Stimulated activated CD8-positive, alpha-beta memory T cell treated with anti-CD3 and anti-CD28 coated beads, Interleukin-12 subunit alpha, Interleukin-12 subunit beta, amount 100 ng/mL, for 24 hours (primary cell): ENCODE data around the gene ACTR3C.
"Not testable (repeated sequence)": the region's sequence is repeated elsewhere in the genome, so short reads cannot be mapped to it uniquely, and the experiment has no call there.

Experiments
- DNase-seq: peaks from one replicate; pipeline ENCODE4 v3.0.0-alpha.2; 2020; ENCODE audit errors: extremely low read depth

The ACTR3C gene

DNA sequence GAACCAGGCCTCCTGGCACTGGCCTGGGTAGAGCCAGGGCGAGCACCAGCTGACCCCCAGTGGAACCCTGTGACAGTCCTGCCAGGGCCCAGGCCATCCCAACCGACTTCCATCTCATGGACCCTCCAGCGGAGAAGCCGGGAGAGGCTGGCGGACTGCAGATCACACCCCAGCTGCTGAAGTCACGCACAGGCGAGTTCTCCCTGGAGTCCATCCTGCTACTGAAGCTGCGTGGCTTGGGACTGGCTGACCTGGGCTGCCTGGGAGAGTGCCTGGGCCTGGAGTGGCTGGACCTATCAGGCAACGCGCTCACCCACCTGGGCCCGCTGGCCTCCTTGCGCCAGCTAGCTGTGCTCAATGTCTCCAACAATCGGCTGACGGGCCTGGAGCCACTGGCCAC is 13.4 kb upstream of the ACTR3C start:
- no peak for DNase-seq

DNA sequence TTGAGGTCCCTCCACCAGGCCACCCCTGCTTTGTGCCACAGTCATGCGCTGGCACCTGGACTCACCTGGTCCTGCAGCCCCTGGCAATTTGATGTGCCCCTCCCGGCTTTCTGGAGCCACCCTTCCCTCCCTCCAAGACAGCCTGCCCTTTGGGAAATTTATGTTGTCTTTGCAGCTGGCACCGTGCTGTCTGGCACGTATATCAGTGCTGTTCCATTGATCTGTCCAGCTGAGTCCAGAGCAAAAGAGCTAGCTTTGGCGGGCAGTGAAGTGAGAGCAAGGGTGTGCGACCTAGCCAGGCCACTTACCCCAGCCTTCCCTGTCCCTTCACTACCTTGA is 12.4 kb upstream of the ACTR3C start:
- DNase-seq: no peak

GRCh38 chr7:150335108-150335773 is 11.9 kb upstream of the ACTR3C start:
- no peak for DNase-seq

DNA sequence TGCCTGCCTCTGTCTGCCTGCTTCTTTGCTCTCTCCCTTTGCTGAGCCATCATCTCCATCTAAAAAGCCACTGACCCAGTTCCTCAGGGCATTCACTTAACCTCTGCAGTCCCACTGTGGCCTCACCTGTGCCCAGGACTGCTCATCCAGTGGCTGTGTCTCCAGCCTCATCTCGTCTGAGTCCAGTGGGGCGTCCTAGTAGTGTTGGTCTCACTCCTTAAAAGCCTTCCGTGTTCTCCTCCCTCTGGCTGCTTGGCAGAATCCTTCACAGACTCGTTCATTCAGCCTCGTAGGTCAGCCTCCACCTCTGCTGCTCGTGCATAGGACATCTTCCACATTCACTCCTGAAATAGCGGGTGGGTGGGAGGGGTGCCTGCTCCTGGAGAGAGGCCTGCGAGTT is 10.8 kb upstream of the ACTR3C start:
- DNase-seq: no peak

DNA sequence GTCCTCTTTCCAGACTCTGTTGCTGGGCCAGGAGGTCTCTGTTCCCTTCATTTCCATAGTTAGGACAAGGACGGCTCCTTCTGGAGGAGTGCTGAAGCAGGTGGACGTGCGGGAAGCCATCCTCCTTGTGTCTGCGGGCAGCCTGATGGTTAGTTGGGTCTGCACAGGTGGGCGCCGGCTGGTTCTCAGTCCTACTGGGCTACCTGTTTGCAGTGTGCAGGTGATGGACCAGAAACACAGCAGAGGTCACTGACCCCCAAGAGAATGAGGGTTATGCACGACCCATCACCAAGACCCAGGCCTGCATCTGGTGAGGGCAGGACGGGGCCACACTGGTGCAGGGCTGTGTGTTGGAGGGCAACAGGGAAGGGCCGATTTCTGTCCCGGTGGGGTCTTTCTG is 10.3 kb upstream of the ACTR3C start:
- DNase-seq: no peak

- no peak for DNase-seq
Measured at GRCh38 chr7:150332852-150333635, 9.7 kb upstream of the ACTR3C start.

- DNase-seq: no peak
Measured at GRCh38 chr7:150330211-150330885, 7.0 kb upstream of the ACTR3C start.

- no peak for DNase-seq
Measured at GRCh38 chr7:150329331-150330120, 6.2 kb upstream of the ACTR3C start.

- DNase-seq: no peak
Measured at GRCh38 chr7:150327308-150327707, 4.0 kb upstream of the ACTR3C start.

- no peak for DNase-seq
Measured at GRCh38 chr7:150326657-150327268, 3.4 kb upstream of the ACTR3C start.

GRCh38 chr7:150325901-150326300 is 2.6 kb upstream of the ACTR3C start:
- DNase-seq: no peak

- no peak for DNase-seq
Measured at GRCh38 chr7:150325110-150325611, 1.8 kb upstream of the ACTR3C start.

- no peak for DNase-seq
Measured at GRCh38 chr7:150324373-150324961, 1.1 kb upstream of the ACTR3C start.

DNA sequence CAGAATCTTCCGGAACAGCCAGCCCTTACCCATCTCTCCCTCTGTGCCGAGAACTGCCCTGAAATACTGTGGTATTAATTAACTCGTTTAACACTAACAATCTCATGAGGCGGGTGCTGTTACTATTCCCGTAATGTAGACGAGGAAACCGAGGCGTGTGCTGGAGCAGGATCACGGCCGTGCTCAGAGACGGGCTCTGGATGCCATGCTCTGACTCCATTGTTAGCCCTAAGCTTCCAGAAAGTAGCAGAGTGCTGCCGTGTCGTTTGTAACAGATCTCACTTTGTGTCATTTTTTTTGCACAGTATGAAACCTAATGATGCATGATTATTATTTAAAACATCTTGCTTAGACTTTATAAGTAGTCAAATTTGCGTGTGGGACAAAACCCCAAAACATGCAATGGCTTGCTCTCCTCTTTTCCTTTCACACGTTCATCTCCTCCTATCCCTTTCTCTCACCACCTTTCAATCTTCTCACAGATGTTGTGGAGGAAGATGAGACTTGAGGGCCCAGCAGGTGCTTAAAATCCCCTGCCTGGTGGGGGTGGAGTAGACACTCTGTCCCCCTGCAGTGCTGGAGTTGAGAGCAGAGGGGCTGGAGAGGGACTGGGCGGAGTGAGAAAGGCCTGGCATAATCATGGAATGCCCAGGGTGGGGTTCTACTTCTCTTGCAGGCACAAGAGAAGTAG is 482 bp upstream of the ACTR3C start:
- DNase-seq: no peak

DNA sequence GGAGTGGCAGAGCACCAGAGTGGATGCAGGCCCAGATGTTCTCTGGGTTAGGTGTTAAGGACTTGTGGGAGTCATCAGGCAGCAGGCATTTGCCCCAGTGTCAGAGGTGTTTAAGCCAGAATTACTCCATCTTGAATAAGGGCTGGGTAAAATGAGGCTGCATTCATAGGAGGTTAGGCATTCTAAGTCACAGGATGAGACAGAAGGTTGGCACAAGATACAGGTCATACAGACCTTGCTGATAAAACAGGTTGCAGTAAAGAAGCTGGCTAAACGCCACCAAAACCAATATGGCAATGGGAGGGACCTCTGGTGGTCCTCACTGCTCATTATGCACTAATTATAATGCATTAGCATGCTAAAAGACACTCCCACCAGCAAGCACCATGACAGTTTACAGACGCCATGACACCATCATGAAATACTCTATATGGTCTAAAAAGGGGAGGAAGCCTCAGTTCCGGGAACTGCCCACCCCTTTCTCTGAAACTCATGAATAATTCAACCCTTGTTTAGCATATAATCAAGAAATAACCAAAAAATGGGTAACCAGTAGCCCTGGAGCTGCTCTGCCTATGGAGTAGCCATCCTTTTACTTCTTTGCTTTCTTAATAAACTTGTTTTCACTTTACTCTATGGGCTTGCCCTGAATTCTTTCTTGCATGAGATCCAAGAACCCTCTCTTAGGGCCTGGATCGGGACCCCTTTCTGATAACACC is 1.1 kb downstream of the ACTR3C start:
- no peak for DNase-seq

GRCh38 chr7:150321788-150322113 is 1.6 kb downstream of the ACTR3C start:
- no peak for DNase-seq

GRCh38 chr7:150317748-150318444 is 5.4 kb downstream of the ACTR3C start:
- DNase-seq: no peak

DNA sequence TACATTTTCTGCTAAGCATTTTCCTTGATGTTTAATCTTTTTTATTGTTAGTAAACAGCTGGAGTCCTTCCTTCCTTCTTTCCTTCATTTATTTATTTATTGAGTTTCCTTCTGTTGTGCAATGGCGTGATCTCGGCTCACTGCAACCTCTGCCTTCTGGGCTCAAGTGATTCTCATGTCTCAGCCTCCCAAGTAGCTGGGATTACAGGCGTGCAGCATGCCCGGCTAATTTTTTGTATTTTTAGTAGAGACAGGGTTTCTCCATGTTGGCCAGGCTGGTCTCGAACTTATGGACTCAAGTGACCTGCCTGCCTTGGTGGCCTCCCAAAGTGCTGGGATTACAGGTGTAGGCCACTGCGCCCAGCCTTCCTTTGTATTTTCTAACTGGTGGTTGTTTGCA is 6.4 kb downstream of the ACTR3C start:
- not testable (repeated sequence) for DNase-seq

DNA sequence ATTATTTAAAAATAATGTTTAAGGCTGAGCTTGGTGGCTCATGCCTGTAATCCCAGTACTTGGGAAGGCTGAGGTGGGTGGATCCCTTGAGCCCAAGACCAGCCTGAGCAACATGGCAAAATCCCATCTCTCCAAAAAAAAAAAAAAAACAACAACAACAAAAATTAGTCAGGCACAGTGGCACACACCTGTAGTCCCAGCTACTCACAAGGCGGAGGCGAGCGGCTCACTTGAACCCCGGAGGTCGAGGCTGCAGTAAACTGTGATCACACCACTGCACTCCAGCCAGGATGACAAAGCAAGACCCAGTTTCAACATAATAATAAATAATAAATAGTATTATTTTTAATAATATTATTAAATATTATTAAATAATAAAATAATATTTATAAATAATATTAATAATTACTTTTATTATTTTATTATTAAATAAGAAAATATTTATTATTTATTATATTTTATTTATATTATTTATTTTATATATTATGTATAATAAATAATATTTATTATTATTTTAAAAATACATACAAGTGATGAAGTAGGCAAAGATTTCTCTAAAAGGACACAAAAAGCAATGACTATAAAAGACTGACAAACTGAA is 8.6 kb downstream of the ACTR3C start:
- DNase-seq: no peak
